ENCODE measurements around the gene CENATAC.

DNA sequence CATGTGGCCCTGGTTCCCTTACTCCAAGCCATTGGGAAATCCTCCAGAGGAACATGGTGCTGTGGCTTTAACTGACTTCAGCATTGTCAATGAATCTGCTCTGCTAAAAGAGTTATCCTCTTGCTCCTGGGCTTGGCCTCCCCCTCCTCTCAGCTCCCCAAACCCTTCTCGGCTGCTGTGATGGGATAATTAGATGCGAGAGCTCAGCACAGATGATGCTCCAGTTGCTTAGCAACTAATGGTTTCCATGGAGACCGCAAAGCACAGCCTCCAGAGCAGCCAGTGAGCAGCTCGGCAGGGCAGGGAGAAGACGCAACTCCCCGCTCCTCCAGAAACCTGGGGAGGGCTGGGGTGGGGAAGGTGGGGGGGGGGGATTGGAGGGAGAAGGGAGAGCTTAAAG is 44.7 kb upstream of the CENATAC start:
- no peak for TF ChIP-seq CTCF (IDR thresholded peaks at IDR 0.05)
- TF ChIP-seq POLR2A (IDR thresholded peaks at IDR 0.05) = no peak
